NCI-H2107 (cell line): Measurements from ENCODE around the gene ADCK1.
A peak's percentile ranks its signal among the peaks of the same experiment; 100 is the strongest.
"Not testable (repeated sequence)": the region's sequence is repeated elsewhere in the genome, so short reads cannot be mapped to it uniquely, and the experiment has no call there.

ENCODE experiments used
- DNase-seq: peaks from one replicate; lab custom pipeline; 2025; lab: John Stamatoyannopoulos, UW

ADCK1 gene

GRCh38 chr14:77809011-77809410 is 9.1 kb downstream of the ADCK1 start:
- no peak for DNase-seq

GRCh38 chr14:77812028-77812427 is 12.1 kb downstream of the ADCK1 start:
- DNase-seq, result no peak

- DNase-seq, result not testable (repeated sequence)
Observed at GRCh38 chr14:77812682-77813081, 12.8 kb downstream of the ADCK1 start.

- DNase-seq, result no peak
Observed at GRCh38 chr14:77822307-77822706, 22.4 kb downstream of the ADCK1 start.

GRCh38 chr14:77822741-77823140 is 22.8 kb downstream of the ADCK1 start:
- no peak for DNase-seq

- no peak for DNase-seq
Observed at GRCh38 chr14:77823378-77823777, 23.5 kb downstream of the ADCK1 start.

GRCh38 chr14:77825895-77826519 is 26.1 kb downstream of the ADCK1 start:
- DNase-seq, result no peak

GRCh38 chr14:77830692-77831091 is 30.8 kb downstream of the ADCK1 start:
- DNase-seq, result no peak

- no peak for DNase-seq
Observed at GRCh38 chr14:77832297-77832696, 32.4 kb downstream of the ADCK1 start.

- DNase-seq, result no peak
Observed at GRCh38 chr14:77837926-77838325, 38.0 kb downstream of the ADCK1 start.

GRCh38 chr14:77838831-77839511 is 39.1 kb downstream of the ADCK1 start:
- DNase-seq, result no peak

- DNase-seq, result no peak
Observed at GRCh38 chr14:77843195-77843594, 43.3 kb downstream of the ADCK1 start.

GRCh38 chr14:77843651-77844050 is 43.7 kb downstream of the ADCK1 start:
- DNase-seq, result no peak

GRCh38 chr14:77844802-77845201 is 44.9 kb downstream of the ADCK1 start:
- no peak for DNase-seq

GRCh38 chr14:77848031-77848430 is 48.1 kb downstream of the ADCK1 start:
- no peak for DNase-seq

GRCh38 chr14:77849711-77850110 is 49.8 kb downstream of the ADCK1 start:
- DNase-seq, result no peak

GRCh38 chr14:77853919-77854318 is 54.0 kb downstream of the ADCK1 start:
- no peak for DNase-seq

GRCh38 chr14:77856941-77857340 is 57.0 kb downstream of the ADCK1 start:
- DNase-seq, result no peak

- no peak for DNase-seq
Observed at GRCh38 chr14:77859934-77860570, 60.1 kb downstream of the ADCK1 start.

- DNase-seq, result no peak
Observed at GRCh38 chr14:77861201-77861600, 61.3 kb downstream of the ADCK1 start.

GRCh38 chr14:77862154-77862786 is 62.4 kb downstream of the ADCK1 start:
- DNase-seq, result peak; percentile 53

- DNase-seq, result no peak
Observed at GRCh38 chr14:77864085-77864484, 64.2 kb downstream of the ADCK1 start.

- DNase-seq, result no peak
Observed at GRCh38 chr14:77864580-77864979, 64.7 kb downstream of the ADCK1 start.
